ENCODE data around the gene PRKCZ. TPM values are rescaled to one million over a fixed set of nuclear protein-coding genes. Genes with fewer than 3 reads are reported as not detected.
"Not testable (repeated sequence)": the region's sequence is repeated elsewhere in the genome, so short reads cannot be mapped to it uniquely, and the experiment has no call there.

Gene PRKCZ
- total RNA-seq, 2 experiments from 2014 or later: 6.8 to 7.0 TPM

GRCh38 chr1:2135441-2135841, 85.2 kb downstream of the PRKCZ start:
- H3K4me1 Mint-ChIP-seq (ENCODE audit: low read depth): peaks cover 19% of the 10 kb centered on the region

GRCh38 chr1:2135941-2136340, 85.7 kb downstream of the PRKCZ start:
- intact Hi-C loops (cut with micrococcal nuclease): no loop called here
- peaks cover 19% of the 10 kb centered on the region for H3K4me1 Mint-ChIP-seq (ENCODE audit: low read depth)
- CTCF ChIA-PET: no interaction called here
- no peak overlapping the region for H3K27ac Mint-ChIP-seq
- DNase-seq: no peak
- H3K36me3 Mint-ChIP-seq (ENCODE audit: low read depth): no peaks in the 10 kb centered on the region
- H3K27me3 Mint-ChIP-seq (ENCODE audit: low read depth): no peaks in the 10 kb centered on the region
- H3K4me3 Mint-ChIP-seq: no peak overlapping the region
- no peaks in the 10 kb centered on the region for H3K9me3 Mint-ChIP-seq

More at GRCh38 chr1:2135441-2135841, 85.2 kb downstream of the PRKCZ start:
- CTCF ChIA-PET: no interaction called here
- H3K27ac Mint-ChIP-seq: no peak overlapping the region
- H3K27me3 Mint-ChIP-seq (ENCODE audit: low read depth): no peaks in the 10 kb centered on the region
- H3K36me3 Mint-ChIP-seq (ENCODE audit: low read depth): no peaks in the 10 kb centered on the region
- DNase-seq: no peak
- H3K4me3 Mint-ChIP-seq: no peak overlapping the region
- intact Hi-C loops (cut with micrococcal nuclease): no loop called here
- no peaks in the 10 kb centered on the region for H3K9me3 Mint-ChIP-seq

- H3K4me1 Mint-ChIP-seq (ENCODE audit: low read depth): peaks cover 19% of the 10 kb centered on the region
- H3K27me3 Mint-ChIP-seq (ENCODE audit: low read depth): no peaks in the 10 kb centered on the region
- no peak overlapping the region for H3K4me3 Mint-ChIP-seq
- intact Hi-C loops (cut with micrococcal nuclease): no loop called here
- H3K27ac Mint-ChIP-seq: no peak overlapping the region
- CTCF ChIA-PET: no interaction called here
- H3K36me3 Mint-ChIP-seq (ENCODE audit: low read depth): no peaks in the 10 kb centered on the region
- H3K9me3 Mint-ChIP-seq: no peaks in the 10 kb centered on the region
- DNase-seq: no peak
These were observed 86.4 kb downstream of the PRKCZ start for GRCh38 chr1:2136386-2137235.

- Mint-ChIP-seq H3K9me3 (no peaks in the 10 kb centered on the region), H3K36me3 (ENCODE audit: low read depth) (no peaks in the 10 kb centered on the region), H3K27me3 (ENCODE audit: low read depth) (no peaks in the 10 kb centered on the region), H3K4me3 (no peak overlapping the region), H3K4me1 (ENCODE audit: low read depth) (peaks cover 13% of the 10 kb centered on the region), H3K27ac (no peak overlapping the region)
- DNase-seq: no peak
- intact Hi-C loops (cut with micrococcal nuclease): no loop called here
- CTCF ChIA-PET: no interaction called here
These were observed 87.3 kb downstream of the PRKCZ start for GRCh38 chr1:2137257-2138121.

GRCh38 chr1:2139156-2139555, 88.9 kb downstream of the PRKCZ start:
- H3K36me3 Mint-ChIP-seq (ENCODE audit: low read depth); H3K9me3 Mint-ChIP-seq; H3K27me3 Mint-ChIP-seq (ENCODE audit: low read depth); intact Hi-C loops (cut with micrococcal nuclease); DNase-seq; H3K4me1 Mint-ChIP-seq (ENCODE audit: low read depth); H3K27ac Mint-ChIP-seq; H3K4me3 Mint-ChIP-seq: not testable (repeated sequence)
- CTCF ChIA-PET: interaction anchor here (0.6 to 3.3 kb wide), 16 partner anchors 9 to 277 kb away, joined by 3 to 29 read pairs (median 6); no protein-coding TSS in a partner anchor

- no peak for DNase-seq
- Mint-ChIP-seq H3K27me3 (ENCODE audit: low read depth) (no peaks in the 10 kb centered on the region), H3K27ac (no peak overlapping the region), H3K4me3 (no peak overlapping the region), H3K36me3 (ENCODE audit: low read depth) (no peaks in the 10 kb centered on the region), H3K4me1 (ENCODE audit: low read depth) (peaks cover 7% of the 10 kb centered on the region), H3K9me3 (no peaks in the 10 kb centered on the region)
- CTCF ChIA-PET: interaction anchor here (1.1 to 3.3 kb wide), 9 partner anchors 10 to 251 kb away, joined by 3 to 29 read pairs (median 9); partner anchors contain the start of genes MORN1 and RER1
- intact Hi-C loops (cut with micrococcal nuclease): no loop called here
These were observed 90.8 kb downstream of the PRKCZ start for GRCh38 chr1:2141025-2141424.

GRCh38 chr1:2143814-2144500, 93.7 kb downstream of the PRKCZ start:
- no peaks in the 10 kb centered on the region for H3K27me3 Mint-ChIP-seq (ENCODE audit: low read depth)
- CTCF ChIA-PET: no interaction called here
- no peak for DNase-seq
- H3K27ac Mint-ChIP-seq: no peak overlapping the region
- no peak overlapping the region for H3K4me3 Mint-ChIP-seq
- no peaks in the 10 kb centered on the region for H3K9me3 Mint-ChIP-seq
- intact Hi-C loops (cut with micrococcal nuclease): no loop called here
- peaks cover 7% of the 10 kb centered on the region for H3K4me1 Mint-ChIP-seq (ENCODE audit: low read depth)
- H3K36me3 Mint-ChIP-seq (ENCODE audit: low read depth): no peaks in the 10 kb centered on the region

- Mint-ChIP-seq H3K9me3 (no peaks in the 10 kb centered on the region), H3K36me3 (ENCODE audit: low read depth) (no peaks in the 10 kb centered on the region), H3K4me3 (no peak overlapping the region), H3K4me1 (ENCODE audit: low read depth) (peaks cover 6% of the 10 kb centered on the region), H3K27me3 (ENCODE audit: low read depth) (no peaks in the 10 kb centered on the region), H3K27ac (no peak overlapping the region)
- intact Hi-C loops (cut with micrococcal nuclease): no loop called here
- DNase-seq: no peak
- CTCF ChIA-PET: no interaction called here
These were observed 94.4 kb downstream of the PRKCZ start for GRCh38 chr1:2144501-2145090.

- Mint-ChIP-seq H3K9me3 (no peaks in the 10 kb centered on the region), H3K36me3 (ENCODE audit: low read depth) (no peaks in the 10 kb centered on the region), H3K4me3 (no peak overlapping the region), H3K27ac (no peak overlapping the region), H3K27me3 (ENCODE audit: low read depth) (no peaks in the 10 kb centered on the region), H3K4me1 (ENCODE audit: low read depth) (no peaks in the 10 kb centered on the region)
- peak; percentile 31 for DNase-seq
- CTCF ChIA-PET: interaction anchor here (0.7 to 1.1 kb wide), 3 partner anchors 18 to 186 kb away, joined by 3 read pairs; no protein-coding TSS in a partner anchor
- intact Hi-C loops (cut with micrococcal nuclease): no loop called here
These were observed 96.0 kb downstream of the PRKCZ start for GRCh38 chr1:2145946-2146835.

- Mint-ChIP-seq H3K9me3 (no peaks in the 10 kb centered on the region), H3K27me3 (ENCODE audit: low read depth) (no peaks in the 10 kb centered on the region), H3K4me1 (ENCODE audit: low read depth) (no peaks in the 10 kb centered on the region), H3K27ac (no peak overlapping the region), H3K36me3 (ENCODE audit: low read depth) (no peaks in the 10 kb centered on the region), H3K4me3 (no peak overlapping the region)
- DNase-seq: no peak
- intact Hi-C loops (cut with micrococcal nuclease): no loop called here
- CTCF ChIA-PET: no interaction called here
These were observed 96.8 kb downstream of the PRKCZ start for GRCh38 chr1:2146836-2147517.

GRCh38 chr1:2147869-2148268, 97.7 kb downstream of the PRKCZ start:
- intact Hi-C loops (cut with micrococcal nuclease): loop anchor here (2.0 kb wide), 2 partner anchors 15 to 401 kb away; no protein-coding TSS in a partner anchor
- not testable (repeated sequence) for H3K4me3 Mint-ChIP-seq

More at GRCh38 chr1:2147869-2148268, 97.7 kb downstream of the PRKCZ start:
- CTCF ChIA-PET; H3K36me3 Mint-ChIP-seq (ENCODE audit: low read depth); H3K27me3 Mint-ChIP-seq (ENCODE audit: low read depth); H3K4me1 Mint-ChIP-seq (ENCODE audit: low read depth); DNase-seq; H3K9me3 Mint-ChIP-seq; H3K27ac Mint-ChIP-seq: not testable (repeated sequence)

Measured in activated naive CD4-positive, alpha-beta T cell treated with anti-CD3 and anti-CD28 coated beads for 36 hours (primary cell).